Endometrium (tissue), 2 donors: ENCODE measurements around the gene GPX3.

Experiments
- FAIRE-seq: peaks from 2 replicates; lab custom pipeline; 2012; peaks lifted over from hg19 to GRCh38; lab: Jason Lieb, UNC
- donor health status: control.
- donor health status: control.

GPX3 gene

GRCh38 chr5:151034422-151035379 is 14.3 kb downstream of the GPX3 start:
- FAIRE-seq, result no peak

- no peak for FAIRE-seq
These were observed 16.2 kb downstream of the GPX3 start for GRCh38 chr5:151036556-151036955.

- FAIRE-seq, result peak; percentile 51
These were observed 17.4 kb downstream of the GPX3 start for GRCh38 chr5:151037561-151038411.

GRCh38 chr5:151038412-151038745 is 18.0 kb downstream of the GPX3 start:
- FAIRE-seq, result no peak

- FAIRE-seq, result no peak
These were observed 18.4 kb downstream of the GPX3 start for GRCh38 chr5:151038801-151039238.

- FAIRE-seq, result no peak
These were observed 19.3 kb downstream of the GPX3 start for GRCh38 chr5:151039665-151040064.

DNA sequence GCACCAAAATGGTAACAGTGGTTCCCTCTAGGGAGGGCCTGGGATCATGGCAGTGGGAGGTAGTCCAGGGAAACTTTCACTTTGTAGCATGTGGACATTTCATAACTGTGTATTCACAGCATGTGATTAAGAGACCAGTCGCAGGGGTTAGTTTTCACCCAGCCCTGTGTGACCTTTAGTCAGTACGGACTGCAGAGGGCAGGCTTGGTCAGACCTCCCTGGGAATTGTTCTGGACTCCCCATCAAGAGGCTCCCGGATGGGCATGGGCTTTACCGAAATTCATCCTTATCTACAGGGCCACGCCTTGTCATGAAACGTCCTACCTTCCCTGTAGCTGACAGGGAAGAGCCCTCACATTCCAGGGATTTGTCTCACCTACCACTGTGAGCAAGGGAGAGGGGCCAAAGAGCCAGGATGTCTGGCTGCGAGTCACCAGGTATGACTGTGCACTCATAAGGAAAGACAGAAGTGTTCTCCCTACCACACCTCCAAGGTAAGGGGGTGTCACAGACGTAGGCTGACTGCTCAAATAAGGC is 19.9 kb downstream of the GPX3 start:
- FAIRE-seq, result no peak

DNA sequence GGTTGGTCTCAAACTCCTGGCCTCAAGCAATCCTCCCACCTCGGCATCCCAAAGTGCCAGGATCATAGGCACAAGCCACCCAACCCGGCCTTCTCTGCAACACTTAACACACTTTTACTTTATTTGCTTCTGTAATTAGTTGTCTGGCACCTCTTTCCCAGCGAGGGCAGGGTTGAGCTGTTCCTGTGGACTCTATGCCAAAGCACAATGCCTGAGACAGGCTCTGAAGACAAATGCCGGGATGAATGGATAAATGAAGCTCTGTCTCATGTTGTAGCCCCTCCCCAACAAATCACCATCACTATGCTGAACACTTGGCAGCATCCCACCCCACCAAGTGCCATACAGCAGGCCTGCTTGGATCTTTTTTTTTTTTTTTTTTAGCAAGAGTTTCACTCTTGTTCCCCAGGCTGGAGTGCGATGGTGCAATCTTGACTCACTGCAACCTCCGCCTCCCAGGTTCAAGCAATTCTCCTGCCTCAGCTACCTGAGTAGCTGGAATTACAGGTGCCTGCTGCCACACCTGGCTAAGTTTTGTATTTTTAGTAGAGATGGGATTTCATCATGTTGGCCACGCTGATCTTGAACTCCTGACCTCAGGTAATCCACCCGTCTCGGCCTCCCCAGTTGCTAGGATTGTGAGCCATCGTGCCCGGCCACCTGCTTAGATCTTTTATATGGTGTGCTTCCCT is 21.3 kb downstream of the GPX3 start:
- FAIRE-seq, result no peak

GRCh38 chr5:151042453-151043093 is 22.2 kb downstream of the GPX3 start:
- FAIRE-seq, result no peak

- FAIRE-seq, result no peak
These were observed 27.5 kb downstream of the GPX3 start for GRCh38 chr5:151047814-151048425.

DNA sequence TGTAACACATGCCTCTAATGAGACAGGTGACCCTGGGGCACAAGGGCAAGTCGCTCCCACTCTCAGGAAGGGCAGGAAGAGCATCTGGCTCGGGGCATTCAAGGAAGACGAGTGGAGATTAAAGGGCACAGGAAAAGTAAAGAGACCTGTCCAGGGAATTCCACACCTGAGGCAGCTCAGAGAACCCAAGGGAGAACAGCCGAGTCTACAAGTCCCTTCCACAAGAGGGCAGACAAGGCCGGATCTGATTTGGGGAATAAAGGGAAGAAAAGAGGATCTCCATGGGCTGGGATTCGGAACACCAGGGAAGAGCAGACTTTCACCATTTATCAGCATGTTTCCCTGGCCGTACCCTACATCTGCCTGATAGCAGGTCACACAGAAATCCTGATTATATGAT is 28.1 kb downstream of the GPX3 start:
- FAIRE-seq, result no peak

- FAIRE-seq, result no peak
These were observed 30.9 kb downstream of the GPX3 start for GRCh38 chr5:151051066-151051930.

- no peak for FAIRE-seq
These were observed 31.7 kb downstream of the GPX3 start for GRCh38 chr5:151051931-151052608.

- FAIRE-seq, result no peak
These were observed 32.4 kb downstream of the GPX3 start for GRCh38 chr5:151052836-151053235.

DNA sequence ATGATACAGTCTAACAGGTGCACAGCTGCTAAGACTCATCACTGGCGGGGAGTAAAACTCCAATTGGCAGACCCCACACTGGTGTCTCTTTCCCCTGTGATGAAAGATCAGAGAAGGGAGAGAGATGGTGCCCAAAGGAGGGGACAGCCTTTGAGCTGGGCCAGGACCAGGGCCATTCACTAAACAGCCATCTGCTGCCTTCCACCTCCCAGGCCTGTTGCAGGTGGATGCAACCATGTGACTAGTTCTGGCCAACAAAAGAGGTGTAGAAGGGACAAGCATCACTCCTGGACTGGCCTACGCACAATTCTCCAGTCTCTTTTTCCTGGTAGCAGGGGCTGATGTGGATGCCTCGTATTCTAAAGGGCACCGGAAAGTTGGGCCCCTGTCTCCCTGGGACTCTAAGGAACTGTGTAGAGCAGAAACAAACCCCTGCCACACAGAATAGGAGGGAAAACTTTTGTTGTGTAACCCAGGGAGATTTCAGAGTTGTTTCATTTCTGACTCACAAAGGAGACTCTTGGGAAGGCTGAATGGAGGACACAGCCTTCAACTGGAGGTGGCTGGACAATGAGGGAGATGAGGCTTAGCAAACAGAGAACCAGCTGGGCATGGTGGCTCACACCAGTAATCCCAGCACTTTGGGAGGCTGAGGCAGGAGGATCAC is 33.5 kb downstream of the GPX3 start:
- no peak for FAIRE-seq

DNA sequence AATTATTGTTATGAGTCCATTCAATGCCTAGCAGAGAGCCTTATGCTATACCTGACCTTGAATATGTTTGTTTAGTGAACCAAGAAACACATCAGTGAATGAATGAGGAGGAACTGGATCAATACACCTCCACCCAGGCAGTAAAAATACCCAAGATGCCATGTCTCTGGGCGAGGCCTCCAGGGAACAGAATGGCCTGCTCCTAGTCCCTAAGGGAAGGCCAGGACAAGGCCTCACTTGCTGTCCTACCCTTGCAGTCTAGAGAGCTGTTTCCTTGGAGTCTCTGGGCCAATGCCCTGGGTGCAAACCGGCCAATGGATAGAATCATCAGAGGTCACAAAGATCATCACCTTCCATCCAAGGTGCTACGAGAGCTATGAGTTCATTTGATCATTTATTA is 34.3 kb downstream of the GPX3 start:
- FAIRE-seq, result no peak

DNA sequence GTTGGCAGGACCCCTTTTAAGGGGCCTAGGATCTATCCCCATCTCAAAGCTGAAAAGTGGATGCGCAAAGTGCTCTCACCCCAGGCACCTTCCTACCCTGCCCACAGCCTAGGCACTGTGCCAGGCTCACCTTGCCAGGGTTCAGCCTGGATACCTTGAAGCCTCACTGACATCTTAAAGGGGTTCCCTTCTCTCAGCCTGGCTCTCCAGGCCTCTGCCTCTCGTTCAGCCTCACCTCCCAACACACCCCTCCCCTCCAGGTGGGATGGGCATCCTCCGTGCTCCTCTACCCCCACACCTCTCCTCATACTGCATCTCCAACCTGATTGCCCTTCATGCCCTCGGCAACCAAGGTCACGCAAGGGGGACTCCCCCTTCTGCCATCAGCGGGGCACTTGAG is 34.9 kb downstream of the GPX3 start:
- no peak for FAIRE-seq

- no peak for FAIRE-seq
These were observed 36.3 kb downstream of the GPX3 start for GRCh38 chr5:151056379-151057325.
